Esophagus squamous epithelium (tissue), 5 donors: ENCODE data around the gene KCNMA1. TPM values are rescaled to one million over a fixed set of nuclear protein-coding genes. Genes with fewer than 3 reads are reported as not detected.

Source experiments
- DNase-seq: peaks from one replicate; lab custom pipeline; 2025; lab: John Stamatoyannopoulos, UW
- H3K27ac ChIP-seq, 4 donors: fragments of 200-600 bp; sonication (generic); one replicate each; pipeline ENCODE4 v1.5.1; 2016 to 2019; ENCODE audit warnings: mild to moderate bottlenecking in 1 of 4
- H3K27me3 ChIP-seq, 4 donors: fragments of 200-600 bp; sonication (generic); 1 replicate in 3 of 4; 2 replicates in 1 of 4; pipeline versions ENCODE4 v1.5.1 to v1.6.0; 2017 to 2021; ENCODE audit warnings: antibody characterized with exemption in 1 of 4
- H3K36me3 ChIP-seq, 3 donors: fragments of 200-600 bp; sonication (generic); one replicate each; pipeline ENCODE4 v1.5.1; 2016 to 2019
- H3K4me1 ChIP-seq, 3 donors: fragments of 200-600 bp; sonication (generic); one replicate each; pipeline ENCODE4 v1.5.1; 2017 to 2019
- H3K4me3 ChIP-seq, 4 donors: fragments of 200-600 bp; sonication (generic); 1 replicate in 3 of 4; 2 replicates in 1 of 4; pipeline ENCODE4 v1.5.1; 2016 to 2019; ENCODE audit warnings: mild to moderate bottlenecking in 2 of 4, moderate library complexity in 1 of 4
- H3K9me3 ChIP-seq, 3 donors: fragments of 200-600 bp; sonication (generic); one replicate each; pipeline ENCODE4 v1.5.1; 2016 to 2019
- POLR2A ChIP-seq, 4 donors: fragments of 450-650 bp; IDR thresholded peaks; one replicate each; pipeline ENCODE4 v1.6.1; 2017; ENCODE audit warnings: antibody characterized with exemption in 4 of 4, mild to moderate bottlenecking in 4 of 4, moderate library complexity in 3 of 4
- WGBS, 2 donors: methylation state at CpG; one replicate each; pipeline ENCODE4 v1.1.5; 2018; 5-methylcytosine and 5-hydroxymethylcytosine counted together
- intact Hi-C: fragments of 100-400 bp; cut with DNase I; formaldehyde crosslinking; loops from one replicate; pipeline ENCODE4 v1.15.0; 2022
- total RNA-seq, 4 donors: library from RNA; depleted of rRNA; stranded (reverse); fragments of >200 nt; gene quantifications; one replicate each; pipeline ENCODE4 v1.1.0, GENCODE V29; 2016
- TF ChIP-seq, protein P1 (sequence below), 6 experiments: fragments of 450-650 bp in 4 of 6; fragments of 200-600 bp in 2 of 6; sonication (generic) in 2 of 6; IDR thresholded peaks; one replicate each; pipeline ENCODE4 v1.5.1; 2016 to 2019; ENCODE audit warnings: antibody characterized with exemption in 6 of 6, mild to moderate bottlenecking in 4 of 6, moderate library complexity in 4 of 6
- donor health status: DM: yes; HTN: yes; CAD: no.

Gene KCNMA1
- total RNA-seq, 4 donors from 2014 or later = 7.5 to 74.2 (median 18.0) TPM

DNA sequence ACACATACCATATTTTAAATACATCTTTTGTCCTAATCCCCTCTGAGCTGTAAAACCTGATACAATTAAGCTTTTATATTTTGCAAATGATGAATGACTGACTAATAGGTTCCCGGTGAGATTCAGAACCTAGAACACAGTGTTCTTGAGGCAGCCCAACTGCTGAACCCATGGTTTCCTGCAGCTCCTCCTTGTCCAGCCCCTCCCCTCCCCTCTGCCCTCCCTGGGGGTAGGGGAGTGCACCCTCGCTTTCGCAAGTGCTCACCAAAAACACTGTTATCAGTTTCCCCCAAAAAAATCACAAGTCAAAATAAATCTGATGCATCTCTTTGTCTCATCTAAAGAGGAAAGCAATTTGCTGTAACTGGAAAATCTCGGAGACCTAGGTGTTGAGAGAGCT is 602.8 kb downstream of the KCNMA1 start:
- Histone ChIP-seq H3K27me3 (no peaks in the 10 kb centered on the region), H3K9me3 (no peaks in the 10 kb centered on the region), H3K4me1 (no peaks in the 10 kb centered on the region), H3K27ac (no peak overlapping the region), H3K4me3 (no peak overlapping the region), H3K36me3 (peaks cover 0 to 7% (median 0%) of the 10 kb centered on the region in 3 donors)
- intact Hi-C loops = no loop called here
- TF ChIP-seq, protein P1, sequence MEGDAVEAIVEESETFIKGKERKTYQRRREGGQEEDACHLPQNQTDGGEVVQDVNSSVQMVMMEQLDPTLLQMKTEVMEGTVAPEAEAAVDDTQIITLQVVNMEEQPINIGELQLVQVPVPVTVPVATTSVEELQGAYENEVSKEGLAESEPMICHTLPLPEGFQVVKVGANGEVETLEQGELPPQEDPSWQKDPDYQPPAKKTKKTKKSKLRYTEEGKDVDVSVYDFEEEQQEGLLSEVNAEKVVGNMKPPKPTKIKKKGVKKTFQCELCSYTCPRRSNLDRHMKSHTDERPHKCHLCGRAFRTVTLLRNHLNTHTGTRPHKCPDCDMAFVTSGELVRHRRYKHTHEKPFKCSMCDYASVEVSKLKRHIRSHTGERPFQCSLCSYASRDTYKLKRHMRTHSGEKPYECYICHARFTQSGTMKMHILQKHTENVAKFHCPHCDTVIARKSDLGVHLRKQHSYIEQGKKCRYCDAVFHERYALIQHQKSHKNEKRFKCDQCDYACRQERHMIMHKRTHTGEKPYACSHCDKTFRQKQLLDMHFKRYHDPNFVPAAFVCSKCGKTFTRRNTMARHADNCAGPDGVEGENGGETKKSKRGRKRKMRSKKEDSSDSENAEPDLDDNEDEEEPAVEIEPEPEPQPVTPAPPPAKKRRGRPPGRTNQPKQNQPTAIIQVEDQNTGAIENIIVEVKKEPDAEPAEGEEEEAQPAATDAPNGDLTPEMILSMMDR (IDR thresholded peaks at IDR 0.05) = no peak
- no peak for TF ChIP-seq POLR2A (IDR thresholded peaks at IDR 0.05)
- WGBS, 2 donors = 72 to 77% methylated on average over 4 of the region's 4 CpGs
- no peak for DNase-seq

DNA sequence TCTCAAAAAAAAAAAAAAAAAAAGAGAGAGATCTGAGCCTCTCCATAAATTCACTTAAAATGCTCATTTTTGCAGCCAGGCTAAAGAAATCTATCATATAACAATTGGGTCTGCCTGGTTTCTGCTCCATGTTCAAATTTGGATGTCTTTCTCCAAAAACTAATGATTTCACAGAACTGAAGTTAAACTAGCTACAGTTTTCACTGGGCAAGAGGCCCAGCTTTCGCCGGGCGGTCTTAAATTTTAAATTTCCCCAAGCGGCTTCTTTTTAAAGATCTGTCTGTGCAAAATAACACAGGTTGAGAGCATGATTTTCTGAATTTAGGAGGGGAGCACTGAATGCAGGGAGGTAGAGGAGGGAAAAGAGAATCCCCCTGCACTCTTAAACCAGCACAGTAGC is 603.4 kb downstream of the KCNMA1 start:
- no peak for DNase-seq

DNA sequence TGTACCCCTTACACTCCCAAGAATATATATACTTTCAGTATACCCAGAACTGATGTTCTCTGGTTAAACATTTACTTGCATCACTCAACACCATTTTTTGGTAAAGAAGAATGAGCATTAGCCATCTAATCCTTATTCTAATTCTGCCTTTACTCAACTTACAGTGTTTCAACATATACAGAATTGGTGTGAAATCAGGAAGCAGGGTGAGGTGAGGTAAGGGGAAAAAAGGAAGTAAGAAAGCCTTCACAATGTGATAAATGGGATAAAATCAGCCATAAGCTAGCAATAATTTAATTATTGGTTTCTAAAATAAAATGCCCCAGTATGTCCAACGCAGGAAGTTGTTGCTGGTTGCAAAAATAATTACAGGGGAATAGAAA is 605.4 kb downstream of the KCNMA1 start:
- no peak overlapping the region for H3K4me3 ChIP-seq
- H3K4me1 ChIP-seq = no peaks in the 10 kb centered on the region
- no peak for DNase-seq
- intact Hi-C loops = no loop called here
- no peak overlapping the region for H3K27ac ChIP-seq
- 46 to 67% methylated on average over 1 of the region's 1 CpG for WGBS, 2 donors
- H3K36me3 ChIP-seq = no peaks in the 10 kb centered on the region
- TF ChIP-seq, protein P1 (IDR thresholded peaks at IDR 0.05) = no peak
- no peak for TF ChIP-seq POLR2A (IDR thresholded peaks at IDR 0.05)
- no peaks in the 10 kb centered on the region for H3K27me3 ChIP-seq
- H3K9me3 ChIP-seq = no peaks in the 10 kb centered on the region

More for the DNA sequence above, 603.4 kb downstream of the KCNMA1 start:
- 84 to 94% methylated on average over 4 of the region's 4 CpGs for WGBS, 2 donors
- no peak overlapping the region for H3K27ac ChIP-seq
- peaks cover 0 to 6% (median 0%) of the 10 kb centered on the region in 3 donors for H3K36me3 ChIP-seq
- no peaks in the 10 kb centered on the region for H3K27me3 ChIP-seq
- no peak overlapping the region for H3K4me3 ChIP-seq
- TF ChIP-seq, protein P1 (IDR thresholded peaks at IDR 0.05) = no peak
- no peak for TF ChIP-seq POLR2A (IDR thresholded peaks at IDR 0.05)
- no peaks in the 10 kb centered on the region for H3K9me3 ChIP-seq
- H3K4me1 ChIP-seq = no peaks in the 10 kb centered on the region
- intact Hi-C loops = no loop called here

DNA sequence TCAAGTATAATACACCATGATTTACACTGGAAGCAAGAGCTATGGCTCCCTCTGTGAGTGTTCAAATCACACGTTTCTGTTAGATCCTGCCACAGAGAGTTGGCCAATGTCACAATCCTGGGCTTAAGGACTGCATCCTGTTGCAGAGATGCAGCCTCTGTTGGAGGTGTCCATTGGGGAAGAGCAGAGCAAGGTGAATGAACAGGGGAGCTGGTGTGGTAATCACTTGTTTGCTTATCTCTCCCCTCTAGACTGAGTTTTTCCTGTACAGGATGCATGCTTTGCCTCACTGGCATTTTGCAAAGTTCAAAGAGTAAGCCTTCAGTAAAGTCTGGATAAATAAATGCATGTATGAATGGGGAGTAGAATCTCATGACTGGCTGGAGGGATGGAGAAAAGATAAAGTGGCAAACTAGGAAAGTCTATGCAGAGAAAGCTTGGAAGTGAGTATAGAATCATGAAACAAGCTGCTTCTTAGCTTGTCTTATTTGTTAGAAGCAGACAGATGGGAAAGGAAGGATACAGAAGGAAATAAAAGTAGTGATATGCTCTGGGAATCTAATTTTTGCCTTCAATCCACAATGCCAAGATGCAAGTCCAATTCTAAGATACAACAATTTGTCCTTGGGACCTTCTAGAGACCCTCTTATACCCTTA is 605.9 kb downstream of the KCNMA1 start:
- DNase-seq = no peak
- Histone ChIP-seq H3K27me3 (no peaks in the 10 kb centered on the region), H3K36me3 (no peaks in the 10 kb centered on the region), H3K9me3 (no peaks in the 10 kb centered on the region), H3K27ac (no peak overlapping the region), H3K4me1 (no peaks in the 10 kb centered on the region), H3K4me3 (no peak overlapping the region)
- WGBS, 2 donors = 40 to 55% methylated on average over 1 of the region's 1 CpG
- intact Hi-C loops = no loop called here
- no peak for TF ChIP-seq POLR2A (IDR thresholded peaks at IDR 0.05)

DNA sequence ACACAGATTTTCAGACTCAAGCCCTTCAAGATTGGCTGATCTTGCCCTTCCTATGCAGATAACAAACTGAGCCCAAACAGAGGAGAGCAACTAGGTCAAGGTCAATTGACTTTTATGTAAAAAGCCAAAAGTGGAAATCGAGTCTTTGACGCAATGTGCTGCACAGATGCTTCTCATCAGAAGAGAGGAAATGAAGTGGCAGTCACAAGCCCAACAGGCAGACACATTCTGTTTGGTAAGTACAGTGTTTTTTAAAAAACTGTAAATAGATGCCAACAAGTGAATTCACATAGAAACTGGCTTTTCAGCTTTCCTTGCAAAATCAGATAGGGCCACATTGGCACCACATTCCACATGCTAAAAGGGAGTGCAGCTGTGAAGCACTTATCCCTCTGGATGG is 606.6 kb downstream of the KCNMA1 start:
- no peak for TF ChIP-seq POLR2A (IDR thresholded peaks at IDR 0.05)
- H3K9me3 ChIP-seq = no peaks in the 10 kb centered on the region
- intact Hi-C loops = no loop called here
- no peaks in the 10 kb centered on the region for H3K36me3 ChIP-seq
- DNase-seq = no peak
- H3K27ac ChIP-seq = no peak overlapping the region
- H3K4me3 ChIP-seq = no peak overlapping the region
- H3K4me1 ChIP-seq = no peaks in the 10 kb centered on the region
- no peaks in the 10 kb centered on the region for H3K27me3 ChIP-seq
- WGBS, 2 donors = 56 to 73% methylated on average over 2 of the region's 2 CpGs

DNA sequence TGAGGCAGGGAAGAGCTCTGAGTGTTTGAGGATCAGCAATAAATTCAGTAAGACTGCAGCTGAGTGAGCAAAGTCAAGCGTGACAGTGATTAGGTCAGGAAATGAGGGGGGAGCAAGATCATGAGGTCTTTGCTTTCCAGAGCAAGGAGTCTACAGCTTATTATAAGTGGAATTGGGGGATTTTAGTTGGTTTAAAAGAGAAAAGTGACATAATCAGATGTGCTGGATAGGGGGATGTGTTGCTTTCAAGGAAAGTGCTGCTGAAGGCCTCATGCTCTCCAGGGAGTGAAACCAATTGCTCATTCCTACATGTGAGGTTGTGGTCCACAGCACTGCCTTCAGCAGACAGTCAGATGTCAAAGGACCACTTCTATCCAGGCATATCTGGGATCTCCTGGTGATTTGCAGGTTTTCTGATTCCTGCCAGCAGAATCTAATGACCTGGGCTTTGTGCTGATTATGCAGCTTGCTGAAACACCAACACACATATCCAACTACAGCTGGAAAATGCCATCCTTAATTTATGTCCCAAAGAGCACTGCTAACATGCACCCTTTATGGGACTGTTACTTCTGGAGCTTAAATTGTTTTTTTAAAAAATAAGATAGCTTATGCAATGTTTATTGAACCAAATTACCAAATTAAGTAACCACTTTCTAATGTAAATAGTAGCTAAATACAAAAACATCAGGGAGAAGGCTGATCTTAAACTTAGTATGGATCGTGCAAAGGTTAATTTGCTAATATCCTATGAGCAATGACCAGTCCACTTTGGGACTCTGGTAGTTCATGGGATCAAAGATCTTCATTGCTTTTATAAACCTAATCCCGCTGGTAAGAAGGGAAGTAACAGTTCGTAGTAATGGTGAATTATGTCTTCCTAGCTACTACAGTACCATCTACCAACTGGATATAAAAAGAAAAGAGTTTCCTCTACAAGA is 607.6 kb downstream of the KCNMA1 start:
- Histone ChIP-seq H3K36me3 (no peaks in the 10 kb centered on the region), H3K9me3 (no peaks in the 10 kb centered on the region), H3K27me3 (no peaks in the 10 kb centered on the region), H3K27ac (no peak overlapping the region), H3K4me3 (no peak overlapping the region), H3K4me1 (no peaks in the 10 kb centered on the region)
- intact Hi-C loops = no loop called here
- no peak for TF ChIP-seq POLR2A (IDR thresholded peaks at IDR 0.05)
- TF ChIP-seq, protein P1 (IDR thresholded peaks at IDR 0.05) = no peak
- 73 to 80% methylated on average over 4 of the region's 4 CpGs for WGBS, 2 donors
- no peak for DNase-seq
